SH-SY5Y (cell line): Measurements from ENCODE around the gene SPRED3.

Experiments
- GATA2 ChIP-seq: IDR thresholded peaks from 2 replicates; pipeline ENCODE4 v1.6.1; 2011; ENCODE audit warnings: mild to moderate bottlenecking, low read depth, low read length
- GATA3 ChIP-seq: IDR thresholded peaks from 2 replicates; pipeline ENCODE4 v1.6.1; 2011; ENCODE audit warnings: low read depth, mild to moderate bottlenecking, low read length, moderate library complexity

- TF ChIP-seq GATA3, result no peak
- TF ChIP-seq GATA2, result no peak
These were observed 14.1 kb downstream of the SPRED3 start for GRCh38 chr19:38402623-38402966.
